Upper lobe of left lung (tissue), 4 donors: Measurements from ENCODE around the gene CDKN1C.

Source experiments
- POLR2AphosphoS5 ChIP-seq, 2 donors: sonication (generic); formaldehyde crosslinking; IDR thresholded peaks; one replicate each; pipeline ENCODE4 v1.5.1; 2017; ENCODE audit warnings: antibody characterized with exemption in 2 of 2
- TF ChIP-seq, protein P1 (sequence below), 6 experiments: fragments of 450-650 bp in 4 of 6; fragments of 200-600 bp in 2 of 6; sonication (generic) in 2 of 6; IDR thresholded peaks; one replicate each; pipeline ENCODE4 v1.5.1; 2016 to 2019; ENCODE audit warnings: antibody characterized with exemption in 6 of 6

- TF ChIP-seq, protein P1, sequence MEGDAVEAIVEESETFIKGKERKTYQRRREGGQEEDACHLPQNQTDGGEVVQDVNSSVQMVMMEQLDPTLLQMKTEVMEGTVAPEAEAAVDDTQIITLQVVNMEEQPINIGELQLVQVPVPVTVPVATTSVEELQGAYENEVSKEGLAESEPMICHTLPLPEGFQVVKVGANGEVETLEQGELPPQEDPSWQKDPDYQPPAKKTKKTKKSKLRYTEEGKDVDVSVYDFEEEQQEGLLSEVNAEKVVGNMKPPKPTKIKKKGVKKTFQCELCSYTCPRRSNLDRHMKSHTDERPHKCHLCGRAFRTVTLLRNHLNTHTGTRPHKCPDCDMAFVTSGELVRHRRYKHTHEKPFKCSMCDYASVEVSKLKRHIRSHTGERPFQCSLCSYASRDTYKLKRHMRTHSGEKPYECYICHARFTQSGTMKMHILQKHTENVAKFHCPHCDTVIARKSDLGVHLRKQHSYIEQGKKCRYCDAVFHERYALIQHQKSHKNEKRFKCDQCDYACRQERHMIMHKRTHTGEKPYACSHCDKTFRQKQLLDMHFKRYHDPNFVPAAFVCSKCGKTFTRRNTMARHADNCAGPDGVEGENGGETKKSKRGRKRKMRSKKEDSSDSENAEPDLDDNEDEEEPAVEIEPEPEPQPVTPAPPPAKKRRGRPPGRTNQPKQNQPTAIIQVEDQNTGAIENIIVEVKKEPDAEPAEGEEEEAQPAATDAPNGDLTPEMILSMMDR (IDR thresholded peaks at IDR 0.05): no peak
- TF ChIP-seq POLR2AphosphoS5 (IDR thresholded peaks at IDR 0.05): peak in 1 of 2 donors; percentile 19
These were observed 5.1 kb upstream of the CDKN1C start for GRCh38 chr11:2890466-2891294.
